PFSK-1 (cell line): ENCODE results near the gene LTBP1.

Experiments
- FOXP2 ChIP-seq: optimal IDR thresholded peaks from 2 replicates; pipeline ENCODE3; 2011; ENCODE audit warnings: borderline replicate concordance, control low read depth, inconsistent platforms; ENCODE audit not compliant: insufficient read depth; ENCODE audit errors: extremely low read length, extremely low read depth
- POLR2AphosphoS5 ChIP-seq: IDR thresholded peaks from 2 replicates; pipeline ENCODE4 v1.6.1; 2012; ENCODE audit warnings: low read depth, mild to moderate bottlenecking, control low read depth, low read length, moderate library complexity
- REST ChIP-seq, 2 experiments: IDR thresholded peaks; 2 replicates each; pipeline versions ENCODE4 v1.6.1 to v1.8.0; 2011 to 2012; ENCODE audit warnings: low read depth in 2 of 2, low read length in 2 of 2, control low read depth in 1 of 2, inconsistent platforms in 1 of 2, mild to moderate bottlenecking in 1 of 2, moderate library complexity in 1 of 2; ENCODE audit not compliant: insufficient read depth in 1 of 2
- SIN3A ChIP-seq: IDR thresholded peaks from 2 replicates; pipeline ENCODE4 v1.6.1; 2012; ENCODE audit warnings: mild to moderate bottlenecking, low read length, moderate library complexity, borderline replicate concordance; ENCODE audit not compliant: insufficient read depth
- TAF1 ChIP-seq: IDR thresholded peaks from 2 replicates; pipeline ENCODE4 v1.6.1; 2012; ENCODE audit warnings: low read length, control low read depth, borderline replicate concordance; ENCODE audit not compliant: insufficient read depth

The LTBP1 gene

GRCh38 chr2:33042819-33043218 lies 96.1 kb downstream of the LTBP1 start:
- no peak for TF ChIP-seq POLR2AphosphoS5
- no peak for TF ChIP-seq FOXP2

DNA sequence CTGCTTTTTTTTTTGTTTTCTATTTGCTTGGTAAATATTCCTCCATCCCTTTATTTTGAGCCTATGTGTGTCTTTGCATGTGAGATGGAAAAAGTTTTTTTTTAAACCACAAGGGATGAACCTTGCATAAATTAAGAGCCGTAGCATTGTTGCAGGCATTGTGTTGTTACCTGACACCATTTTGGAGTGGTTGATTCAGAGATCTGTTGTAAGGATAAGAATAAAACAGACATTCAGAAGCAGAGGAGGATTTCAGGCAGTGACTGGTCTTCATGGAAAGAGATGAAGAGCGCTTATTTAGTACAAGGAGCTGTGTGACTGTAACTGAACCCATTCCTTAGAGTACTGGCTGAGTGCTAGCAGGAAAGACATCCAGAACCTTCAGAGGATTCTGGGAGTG lies 101.2 kb downstream of the LTBP1 start:
- TF ChIP-seq SIN3A (no peak), REST (IDR thresholded peaks at IDR 0.05; ENCODE audit: insufficient read depth in 1 of 2, low read depth in 2 of 2, low read length in 2 of 2) (no peak), POLR2AphosphoS5 (no peak)

DNA sequence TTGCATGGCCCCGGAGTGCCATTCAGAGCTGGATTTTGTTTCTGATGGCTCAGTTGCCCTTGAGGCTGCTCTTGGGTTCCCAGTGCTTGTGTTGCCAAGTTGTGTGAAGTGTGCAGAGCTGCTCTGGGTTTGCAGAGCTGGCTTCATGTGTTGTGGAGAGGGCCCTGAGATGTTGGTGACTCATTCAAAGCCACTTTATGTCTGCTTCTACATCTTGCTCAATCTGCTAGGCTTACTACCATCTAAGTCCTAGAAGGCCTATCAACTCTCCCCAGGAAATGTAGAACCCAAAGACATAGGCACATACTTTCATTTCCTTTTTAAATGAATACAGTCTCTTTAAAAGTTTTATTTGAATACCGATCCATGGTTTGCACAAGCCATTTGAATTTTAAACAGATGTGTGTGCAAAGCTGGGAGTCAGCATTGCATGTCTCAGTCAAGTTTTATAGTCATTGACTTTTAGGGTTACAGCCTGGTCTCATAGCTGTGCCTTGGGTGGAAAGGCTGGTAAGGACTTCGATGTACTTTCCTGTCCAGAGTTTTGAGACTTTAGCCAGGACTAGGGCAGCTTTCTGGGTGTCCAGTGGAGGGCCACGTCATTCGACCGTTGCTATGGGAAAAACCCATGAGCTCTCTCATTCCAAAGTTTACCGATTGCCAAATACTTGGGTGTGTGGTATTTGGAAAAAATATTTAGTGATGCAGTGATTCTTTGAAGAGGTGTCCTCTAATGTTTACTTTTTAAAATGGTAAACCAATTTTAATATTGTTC lies 105.0 kb downstream of the LTBP1 start:
- no peak for TF ChIP-seq POLR2AphosphoS5
- TF ChIP-seq SIN3A = no peak
- no peak for TF ChIP-seq TAF1
- TF ChIP-seq FOXP2 = no peak
- no peak for TF ChIP-seq REST (IDR thresholded peaks at IDR 0.05; ENCODE audit: insufficient read depth in 1 of 2, low read depth in 2 of 2, low read length in 2 of 2)

DNA sequence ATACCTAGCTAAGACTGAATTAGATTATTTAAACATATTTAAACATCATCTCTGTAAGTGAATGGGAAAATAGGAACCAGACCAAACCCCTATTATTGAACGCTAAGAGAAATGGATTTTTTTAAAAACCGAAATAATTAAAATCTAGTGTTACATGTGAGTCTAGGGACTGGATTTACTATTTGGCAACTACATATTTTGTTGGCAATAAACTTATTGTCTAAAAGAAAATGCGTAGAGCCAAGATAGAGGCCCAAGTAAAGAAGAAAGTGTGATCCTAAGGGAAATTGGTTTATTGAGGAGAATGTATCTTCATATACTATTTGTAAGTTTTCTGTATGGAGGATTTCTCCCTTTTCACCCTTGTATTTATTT lies 105.6 kb downstream of the LTBP1 start:
- TF ChIP-seq REST (IDR thresholded peaks at IDR 0.05; ENCODE audit: insufficient read depth in 1 of 2, low read depth in 2 of 2, low read length in 2 of 2) = no peak
- no peak for TF ChIP-seq TAF1
- TF ChIP-seq POLR2AphosphoS5 = no peak
- no peak for TF ChIP-seq FOXP2
- no peak for TF ChIP-seq SIN3A

DNA sequence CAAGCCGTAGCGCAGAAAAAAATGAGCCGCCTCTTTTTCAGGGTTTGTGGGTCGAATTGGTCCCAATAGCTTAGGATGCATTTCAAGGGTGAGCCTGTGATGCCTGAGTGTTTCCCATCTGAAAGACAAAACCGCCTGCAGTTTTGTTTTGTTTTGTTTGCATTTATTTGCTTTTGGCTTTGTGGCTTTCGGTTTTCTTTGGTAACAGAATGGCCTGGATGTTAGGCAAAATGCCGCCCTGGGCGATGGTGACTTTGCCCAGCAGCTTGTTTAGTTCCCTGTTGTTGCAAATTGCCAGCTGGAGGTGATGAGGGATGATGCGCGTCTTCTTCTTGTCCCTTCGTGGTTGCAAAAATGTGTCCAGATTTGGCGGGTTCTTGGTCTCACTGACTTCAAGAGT lies 109.4 kb downstream of the LTBP1 start:
- no peak for TF ChIP-seq FOXP2
- TF ChIP-seq SIN3A = no peak

- TF ChIP-seq POLR2AphosphoS5 (no peak), FOXP2 (no peak), REST (IDR thresholded peaks at IDR 0.05; ENCODE audit: insufficient read depth in 1 of 2, low read depth in 2 of 2, low read length in 2 of 2) (no peak), TAF1 (no peak), SIN3A (no peak)
These were observed 112.1 kb downstream of the LTBP1 start for GRCh38 chr2:33058716-33059470.
